HCT116 (cell line): ENCODE results near the gene BEND3. TPM values are rescaled to one million over a fixed set of nuclear protein-coding genes. Genes with fewer than 3 reads are reported as not detected.

Experiments
- ATAC-seq: fragments of 200-7000 bp; cut with Tn5 transposase; 2 replicates; pipeline ENCODE4 v1.9.1; 2020; ENCODE audit warnings: mild to moderate bottlenecking, moderate library complexity
- BruUV-seq: library from RNA; stranded (reverse); fragments of 400-500 nt; replicated peaks from 2 replicates; lab custom pipeline; 2021; lab: Mats Ljungman, UMichigan
- CTCF ChIA-PET: fragments of 300-600 bp; sonication (Branson Sonifier 250); formaldehyde crosslinking; loops from one replicate; lab custom pipeline; 2021; ENCODE audit warnings: antibody characterized with exemption; lab: Charles Lee
- POLR2A ChIA-PET: fragments of 300-600, 350-600 bp; sonication (Branson Sonifier 250); formaldehyde crosslinking; loops from one replicate; lab custom pipeline; 2021; ENCODE audit warnings: antibody characterized with exemption; lab: Charles Lee
- RAD21 ChIA-PET, 2 experiments: fragments of 300-600 bp; sonication (Branson Sonifier 250); formaldehyde crosslinking; loops; one replicate each; lab custom pipeline; 2023; ENCODE audit warnings: low total read pairs in 2 of 2; ENCODE audit not compliant: uncharacterized antibody in 2 of 2, unreplicated experiment in 2 of 2, low non-redundant PET in 1 of 2; lab: Charles Lee
- DNase-seq: peaks from one replicate; pipeline ENCODE4 v3.0.0-alpha.2; 2010; ENCODE audit warnings: low read depth, low spot score
- H2AFZ ChIP-seq: fragments of 200-600 bp; shearing (Covaris generic), sonication (generic); 2 replicates; pipeline ENCODE4 v1.6.1; 2017; ENCODE audit warnings: low read depth, mixed run types, mixed read lengths, antibody characterized with exemption, low read length; ENCODE audit not compliant: poor library complexity, severe bottlenecking
- H3K27ac ChIP-seq: 2 replicates; pipeline ENCODE4 v1.5.1; 2012; ENCODE audit warnings: low read depth, low read length
- H3K27me3 ChIP-seq: fragments of 200-600 bp; sonication (generic); 2 replicates; pipeline ENCODE4 v1.6.1; 2016; ENCODE audit warnings: mixed run types, low read length, mixed read lengths; ENCODE audit not compliant: insufficient read depth
- H3K36me3 ChIP-seq, 2 experiments: fragments of 200-500 bp in 1 of 2; fragments of 200-600 bp in 1 of 2; sonication (Bioruptor generic) in 1 of 2; sonication (generic) in 1 of 2; 2 replicates each; pipeline versions ENCODE4 v1.5.1 to v1.6.1; 2014 to 2016; ENCODE audit warnings: low read length in 2 of 2, inconsistent platforms in 1 of 2, mixed read lengths in 1 of 2, mixed run types in 1 of 2; ENCODE audit not compliant: insufficient read depth in 2 of 2, control insufficient read depth in 1 of 2
- H3K4me1 ChIP-seq, 2 experiments: fragments of 200-600 bp in 1 of 2; sonication (generic) in 1 of 2; 2 replicates each; pipeline versions ENCODE4 v1.5.1 to v1.6.1; 2012 to 2017; ENCODE audit warnings: low read length in 2 of 2, inconsistent platforms in 1 of 2, mild to moderate bottlenecking in 1 of 2, mixed read lengths in 1 of 2, mixed run types in 1 of 2, moderate library complexity in 1 of 2; ENCODE audit not compliant: insufficient read depth in 2 of 2, control insufficient read depth in 1 of 2
- H3K4me2 ChIP-seq: fragments of 200-600 bp; sonication (generic); 2 replicates; pipeline ENCODE4 v1.6.1; 2017; ENCODE audit warnings: mixed run types, low read length, mixed read lengths
- H3K4me3 ChIP-seq, 2 experiments: fragments of 200-600 bp in 1 of 2; sonication (generic) in 1 of 2; replicated peaks in 1 of 2; 2 replicates each; pipeline ENCODE4 v1.5.1; 2011 to 2016; ENCODE audit warnings: low read length in 2 of 2, control low read depth in 1 of 2, low read depth in 1 of 2, mild to moderate bottlenecking in 1 of 2, mixed read lengths in 1 of 2, mixed run types in 1 of 2
- H3K79me2 ChIP-seq: fragments of 200-600 bp; sonication (generic); 2 replicates; pipeline ENCODE4 v1.6.1; 2017; ENCODE audit warnings: mild to moderate bottlenecking, mixed run types, low read length, moderate library complexity, mixed read lengths; ENCODE audit not compliant: insufficient read depth
- H3K9ac ChIP-seq: fragments of 200-600 bp; sonication (generic); 2 replicates; pipeline ENCODE4 v1.6.1; 2016; ENCODE audit warnings: low read length, mixed read lengths
- H3K9me2 ChIP-seq: fragments of 200-600 bp; sonication (generic), shearing (Covaris generic); 2 replicates; pipeline ENCODE4 v1.6.1; 2017; ENCODE audit warnings: mixed run types, mild to moderate bottlenecking, moderate library complexity; ENCODE audit not compliant: insufficient read depth
- H3K9me3 ChIP-seq, 2 experiments: fragments of 200-500 bp in 1 of 2; fragments of 200-600 bp in 1 of 2; sonication (Bioruptor generic) in 1 of 2; sonication (generic) in 1 of 2; 2 replicates each; pipeline ENCODE4 v1.6.1; 2014 to 2017; ENCODE audit warnings: low read length in 2 of 2, mixed read lengths in 2 of 2, inconsistent platforms in 1 of 2, low read depth in 1 of 2, mild to moderate bottlenecking in 1 of 2, mixed run types in 1 of 2, moderate library complexity in 1 of 2; ENCODE audit not compliant: control insufficient read depth in 1 of 2, insufficient read depth in 1 of 2
- H4K20me1 ChIP-seq: fragments of 200-600 bp; sonication (generic), shearing (Covaris generic); 2 replicates; pipeline ENCODE4 v1.6.1; 2017; ENCODE audit warnings: mixed run types, mild to moderate bottlenecking, moderate library complexity; ENCODE audit not compliant: insufficient read depth
- CBX3 ChIP-seq: IDR thresholded peaks from 2 replicates; pipeline ENCODE4 v1.6.1; 2012; ENCODE audit warnings: low read depth
- ELF1 ChIP-seq: IDR thresholded peaks from 2 replicates; pipeline ENCODE4 v1.6.1; 2012; ENCODE audit warnings: low read depth, borderline replicate concordance
- EZH2 ChIP-seq: fragments of 200-600 bp; sonication (generic); IDR thresholded peaks from 2 replicates; pipeline ENCODE4 v1.6.1; 2017; ENCODE audit warnings: antibody characterized with exemption, mixed run types
- EZH2phosphoT487 ChIP-seq: fragments of 200-600 bp; IDR thresholded peaks from 2 replicates; pipeline ENCODE4 v1.6.1; 2018; ENCODE audit warnings: antibody characterized with exemption, borderline replicate concordance
- FOSL1 ChIP-seq: IDR thresholded peaks from 2 replicates; pipeline ENCODE4 v1.6.1; 2012; ENCODE audit warnings: low read depth
- JUND ChIP-seq: IDR thresholded peaks from 2 replicates; pipeline ENCODE4 v1.6.1; 2012
- MAX ChIP-seq: IDR thresholded peaks from 2 replicates; pipeline ENCODE4 v1.6.1; 2012
- POLR2A ChIP-seq: IDR thresholded peaks from 2 replicates; pipeline ENCODE4 v1.7.0; 2011; ENCODE audit warnings: borderline replicate concordance; ENCODE audit not compliant: insufficient read depth, insufficient read length; ENCODE audit errors: extremely low read depth
- RAD21 ChIP-seq: IDR thresholded peaks from 2 replicates; pipeline ENCODE4 v1.6.1; 2012; ENCODE audit warnings: low read depth, mild to moderate bottlenecking
- SIN3A ChIP-seq: IDR thresholded peaks from 2 replicates; pipeline ENCODE4 v1.6.1; 2012; ENCODE audit warnings: low read depth
- SRF ChIP-seq: IDR thresholded peaks from 2 replicates; pipeline ENCODE4 v1.6.1; 2012; ENCODE audit warnings: low read depth
- TCF7L2 ChIP-seq: IDR thresholded peaks from 2 replicates; pipeline ENCODE4 v1.7.0; 2011; ENCODE audit warnings: borderline replicate concordance, inconsistent platforms; ENCODE audit not compliant: insufficient read depth, insufficient read length; ENCODE audit errors: extremely low read depth
- YY1 ChIP-seq: IDR thresholded peaks from 2 replicates; pipeline ENCODE4 v1.6.1; 2011; ENCODE audit warnings: low read length, low read depth, moderate library complexity, mild to moderate bottlenecking; ENCODE audit not compliant: insufficient replicate concordance; ENCODE audit errors: extremely low read depth
- ZBTB33 ChIP-seq: IDR thresholded peaks from 2 replicates; pipeline ENCODE4 v1.6.1; 2011; ENCODE audit warnings: mild to moderate bottlenecking, low read length, moderate library complexity; ENCODE audit not compliant: insufficient replicate concordance; ENCODE audit errors: extremely low read depth
- ZNF274 ChIP-seq: fragments of 200-500 bp; sonication (Bioruptor generic); IDR thresholded peaks from 2 replicates; pipeline ENCODE4 v1.6.1; 2014; ENCODE audit warnings: mild to moderate bottlenecking, low read depth, low read length, inconsistent platforms
- intact Hi-C: fragments of 100-400 bp; cut with micrococcal nuclease; formaldehyde crosslinking; loops from 2 replicates; pipeline ENCODE4 v1.10.0; 2022
- total RNA-seq: library from RNA; stranded (reverse); gene quantifications from one replicate; pipeline ENCODE4 v1.2.1, GENCODE V29; 2021; ENCODE audit not compliant: unreplicated experiment

Gene BEND3
- total RNA-seq, 1 experiment from 2014 or later = 6.3 TPM

- BruUV-seq = no TSS peak
- no peak overlapping the region for H2AFZ ChIP-seq
- no peak for DNase-seq
- H4K20me1 ChIP-seq = no peaks in the 10 kb centered on the region
- ChIA-PET RAD21 (no interaction called here), CTCF (no interaction called here), POLR2A (no interaction called here)
- H3K4me2 ChIP-seq = no peak overlapping the region
- H3K27me3 ChIP-seq = no peaks in the 10 kb centered on the region
- H3K27ac ChIP-seq = no peak overlapping the region
- no peaks in the 10 kb centered on the region for H3K36me3 ChIP-seq
- H3K4me3 ChIP-seq = no peak overlapping the region
- H3K9me3 ChIP-seq = no peaks in the 10 kb centered on the region
- intact Hi-C loops = no loop called here
- no peak overlapping the region for H3K9ac ChIP-seq
- no peaks in the 10 kb centered on the region for H3K9me2 ChIP-seq
- ATAC-seq = no peak
- no peaks in the 10 kb centered on the region for H3K79me2 ChIP-seq
- TF ChIP-seq ZNF274 (no peak), EZH2phosphoT487 (no peak)
- H3K4me1 ChIP-seq = no peaks in the 10 kb centered on the region
Observed at GRCh38 chr6:107066697-107067659, 48.3 kb downstream of the BEND3 start.

DNA sequence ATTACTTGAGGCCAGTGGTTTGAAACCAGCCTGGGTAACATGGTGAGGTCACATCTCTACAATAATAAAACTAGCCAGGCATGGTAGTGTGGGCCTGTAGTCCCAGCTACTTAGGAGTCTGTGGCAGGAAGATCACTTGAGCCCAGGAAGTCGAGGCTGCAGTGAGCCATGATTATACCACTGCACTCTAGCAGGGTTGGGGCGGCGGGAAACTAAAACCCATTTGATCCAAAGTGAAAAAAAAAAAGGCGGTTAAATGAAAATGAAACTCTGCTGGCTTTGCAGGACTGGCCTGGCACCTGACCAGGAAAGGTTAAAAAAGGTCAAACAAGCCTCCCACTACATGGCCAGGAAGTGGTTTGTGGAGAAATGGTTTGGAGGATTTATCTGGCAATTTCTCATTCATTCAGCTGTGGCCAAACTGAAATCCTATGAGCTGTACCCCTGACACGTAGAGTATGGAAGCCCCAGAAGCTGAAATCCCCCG lies 50.7 kb downstream of the BEND3 start:
- no peaks in the 10 kb centered on the region for H3K9me3 ChIP-seq
- no peaks in the 10 kb centered on the region for H4K20me1 ChIP-seq
- H3K27me3 ChIP-seq = no peaks in the 10 kb centered on the region
- DNase-seq = no peak
- no peak overlapping the region for H2AFZ ChIP-seq
- no TSS peak for BruUV-seq
- RAD21 ChIA-PET = no interaction called here
- CTCF ChIA-PET = no interaction called here
- intact Hi-C loops = no loop called here
- H3K9me2 ChIP-seq = no peaks in the 10 kb centered on the region
- H3K36me3 ChIP-seq = no peaks in the 10 kb centered on the region
- TF ChIP-seq YY1 = no peak
- TF ChIP-seq ELF1 = no peak
- TF ChIP-seq RAD21 = no peak
- TF ChIP-seq SRF = no peak
- TF ChIP-seq FOSL1 = no peak
- no peak for TF ChIP-seq ZBTB33
- no peak for TF ChIP-seq EZH2
- no peak for TF ChIP-seq POLR2A
- no peak for TF ChIP-seq TCF7L2
- no peak for TF ChIP-seq JUND
- no peak for TF ChIP-seq ZNF274
- no peak for TF ChIP-seq CBX3
- no peak for TF ChIP-seq EZH2phosphoT487
- no peak for TF ChIP-seq SIN3A
- TF ChIP-seq MAX = no peak
- H3K4me1 ChIP-seq = no peaks in the 10 kb centered on the region
- no peak overlapping the region for H3K4me3 ChIP-seq
- no peak overlapping the region for H3K9ac ChIP-seq
- POLR2A ChIA-PET = no interaction called here
- H3K79me2 ChIP-seq = no peaks in the 10 kb centered on the region
- no peak overlapping the region for H3K4me2 ChIP-seq
- no peak for ATAC-seq
- H3K27ac ChIP-seq = no peak overlapping the region
